Left kidney (tissue), 2 donors: ENCODE measurements around the gene ATP6V1F. TPM values are rescaled to one million over a fixed set of nuclear protein-coding genes. Genes with fewer than 3 reads are reported as not detected.

Source experiments
- DNase-seq: peaks from one replicate; pipeline ENCODE4 v3.0.0-alpha.2; 2013
- polyA plus RNA-seq: library from polyadenylated mRNA; unstranded; fragments of 120-200 nt; gene quantifications from one replicate; pipeline ENCODE4 v1.2.1, GENCODE V29; 2013; ENCODE audit not compliant: insufficient read length

The ATP6V1F gene
- polyA plus RNA-seq, 1 donor, result 199 TPM

DNA sequence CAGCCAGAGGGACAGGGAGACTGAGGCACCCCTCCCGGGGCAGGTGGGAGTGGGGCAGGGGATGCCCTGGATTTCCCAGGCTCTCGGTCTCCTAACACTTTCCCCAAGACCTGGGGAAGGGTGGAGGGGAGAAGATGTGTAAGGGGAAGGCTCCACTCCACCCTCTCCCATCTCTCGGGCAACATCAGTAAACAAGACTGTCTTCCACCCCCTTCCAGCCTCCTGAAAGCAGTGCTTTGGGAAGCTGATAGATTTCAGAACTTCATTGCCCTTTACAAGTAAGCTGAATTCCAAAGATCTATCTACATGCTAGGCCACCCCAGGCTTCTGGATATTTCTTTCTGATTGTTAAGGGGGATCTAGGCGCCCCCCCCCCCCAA is 28.7 kb upstream of the ATP6V1F start:
- DNase-seq, result no peak

- no peak for DNase-seq
Measured at GRCh38 chr7:128835231-128835751, 27.4 kb upstream of the ATP6V1F start.

GRCh38 chr7:128835790-128836641 is 26.6 kb upstream of the ATP6V1F start:
- no peak for DNase-seq

DNA sequence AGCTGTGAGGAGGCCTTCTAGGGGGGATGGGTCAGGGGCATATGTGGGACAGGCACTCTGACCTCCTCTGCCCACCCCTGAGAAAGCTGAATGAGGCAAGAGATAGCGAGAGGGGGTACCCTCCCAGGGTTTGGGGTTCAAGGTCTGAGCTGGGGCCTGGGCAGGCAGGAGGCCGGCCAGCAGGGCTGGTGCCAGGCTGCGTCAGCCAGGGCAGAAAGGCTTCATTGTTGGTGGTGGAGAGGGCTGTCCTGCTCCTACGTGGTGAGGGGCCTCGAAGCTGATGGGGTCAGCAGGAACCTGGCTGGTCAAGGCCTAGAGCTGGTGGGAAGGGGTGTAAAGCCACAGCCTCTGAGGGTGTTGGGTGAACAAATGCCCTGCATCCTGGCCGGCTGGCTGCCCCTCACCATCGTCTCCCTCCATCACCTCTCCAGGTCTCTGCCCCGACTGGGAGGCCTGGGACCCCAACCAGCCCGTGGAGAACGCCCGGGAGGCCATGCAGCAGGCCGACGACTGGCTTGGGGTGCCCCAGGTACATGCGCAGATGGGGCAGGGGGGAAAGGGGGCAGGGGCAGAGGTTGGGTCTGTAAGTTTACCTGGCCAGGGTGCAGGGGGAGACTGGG is 25.8 kb upstream of the ATP6V1F start:
- DNase-seq, result no peak

- no peak for DNase-seq
Measured at GRCh38 chr7:128837521-128837921, 25.1 kb upstream of the ATP6V1F start.

GRCh38 chr7:128838109-128838779 is 24.4 kb upstream of the ATP6V1F start:
- no peak for DNase-seq

DNA sequence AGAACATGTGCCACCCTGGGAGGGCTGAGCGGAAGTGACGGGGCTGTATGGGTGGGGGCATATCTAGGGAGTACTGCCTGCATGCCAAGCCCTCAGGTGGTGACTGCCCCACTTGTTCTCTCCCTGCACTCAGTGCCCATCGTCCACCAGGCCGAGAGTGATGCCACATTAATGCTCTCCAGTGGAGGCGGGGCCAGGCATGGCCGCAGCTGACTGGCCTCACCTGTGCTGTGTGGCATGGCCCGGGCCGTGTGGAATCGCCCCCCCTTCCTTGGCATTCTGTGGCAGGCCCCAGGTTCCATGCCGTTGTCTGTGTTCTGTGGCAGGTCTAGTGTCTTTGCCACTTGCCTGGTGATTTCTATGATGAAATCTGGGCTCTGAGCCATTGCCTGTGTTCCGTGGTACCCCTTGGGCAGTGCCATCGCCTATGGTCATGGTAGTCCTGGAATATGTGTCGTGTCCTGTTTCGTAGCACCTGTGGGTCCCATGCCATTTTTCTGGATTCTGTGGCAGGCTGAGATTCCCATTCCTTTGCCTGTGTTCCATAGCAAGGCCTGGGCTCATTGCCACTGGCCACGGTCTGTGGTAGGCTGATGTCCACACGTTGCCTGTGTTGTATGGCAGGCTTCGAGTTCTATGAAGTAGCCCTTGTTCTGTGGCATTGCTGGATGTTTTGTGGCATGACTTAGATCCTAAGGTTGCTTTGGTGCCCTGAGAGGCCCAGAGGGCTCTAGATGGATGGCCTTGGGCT is 23.5 kb upstream of the ATP6V1F start:
- DNase-seq, result no peak

- DNase-seq, result no peak
Measured at GRCh38 chr7:128839751-128840177, 22.9 kb upstream of the ATP6V1F start.

GRCh38 chr7:128840326-128841170 is 22.1 kb upstream of the ATP6V1F start:
- no peak for DNase-seq

DNA sequence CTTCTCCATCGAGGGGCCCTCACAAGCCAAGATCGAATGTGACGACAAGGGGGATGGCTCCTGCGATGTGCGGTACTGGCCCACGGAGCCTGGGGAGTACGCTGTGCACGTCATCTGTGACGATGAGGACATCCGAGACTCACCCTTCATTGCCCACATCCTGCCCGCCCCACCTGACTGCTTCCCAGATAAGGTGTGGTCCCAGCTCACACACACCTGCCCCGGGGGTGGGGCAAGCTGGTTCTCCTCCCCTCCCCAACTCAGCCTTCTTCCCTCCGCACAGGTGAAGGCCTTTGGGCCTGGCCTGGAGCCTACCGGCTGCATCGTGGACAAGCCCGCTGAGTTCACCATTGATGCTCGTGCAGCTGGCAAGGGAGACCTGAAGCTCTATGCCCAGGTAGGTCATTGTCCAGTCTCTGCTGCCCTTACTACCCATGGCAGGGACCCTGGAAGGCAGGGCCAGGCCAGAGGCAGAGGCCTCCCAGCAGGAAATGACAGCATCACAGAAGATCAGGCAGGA is 21.4 kb upstream of the ATP6V1F start:
- DNase-seq, result no peak

DNA sequence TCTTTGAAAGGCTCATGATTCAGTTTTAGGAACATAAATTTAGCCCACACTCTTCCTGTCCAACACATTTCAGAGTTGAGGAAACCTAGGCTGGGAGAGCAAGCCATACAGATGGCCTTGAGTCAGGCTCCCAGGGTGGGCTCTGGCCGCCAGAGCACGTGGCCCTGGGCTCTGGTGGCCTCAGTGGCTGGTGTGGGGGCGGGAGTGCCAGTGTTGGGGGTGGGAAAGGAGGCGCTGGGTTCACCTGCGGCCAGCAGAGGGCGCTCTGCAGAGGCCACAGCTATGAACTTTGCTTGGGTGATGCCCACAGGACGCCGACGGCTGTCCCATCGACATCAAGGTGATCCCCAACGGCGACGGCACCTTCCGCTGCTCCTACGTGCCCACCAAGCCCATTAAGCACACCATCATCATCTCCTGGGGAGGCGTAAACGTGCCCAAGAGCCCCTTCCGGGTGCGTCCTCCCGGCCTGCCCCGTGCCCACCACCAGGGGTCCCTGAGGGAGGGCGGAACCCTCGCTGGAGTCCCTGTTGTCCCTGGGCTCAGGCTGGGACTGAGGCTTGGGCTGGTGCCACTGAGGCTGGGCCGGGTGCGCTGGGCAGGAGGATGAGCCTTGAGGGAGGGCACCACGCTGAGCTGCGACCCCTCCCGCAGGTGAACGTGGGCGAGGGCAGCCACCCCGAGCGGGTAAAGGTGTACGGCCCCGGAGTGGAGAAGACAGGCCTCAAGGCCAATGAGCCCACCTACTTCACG is 20.6 kb upstream of the ATP6V1F start:
- no peak for DNase-seq

DNA sequence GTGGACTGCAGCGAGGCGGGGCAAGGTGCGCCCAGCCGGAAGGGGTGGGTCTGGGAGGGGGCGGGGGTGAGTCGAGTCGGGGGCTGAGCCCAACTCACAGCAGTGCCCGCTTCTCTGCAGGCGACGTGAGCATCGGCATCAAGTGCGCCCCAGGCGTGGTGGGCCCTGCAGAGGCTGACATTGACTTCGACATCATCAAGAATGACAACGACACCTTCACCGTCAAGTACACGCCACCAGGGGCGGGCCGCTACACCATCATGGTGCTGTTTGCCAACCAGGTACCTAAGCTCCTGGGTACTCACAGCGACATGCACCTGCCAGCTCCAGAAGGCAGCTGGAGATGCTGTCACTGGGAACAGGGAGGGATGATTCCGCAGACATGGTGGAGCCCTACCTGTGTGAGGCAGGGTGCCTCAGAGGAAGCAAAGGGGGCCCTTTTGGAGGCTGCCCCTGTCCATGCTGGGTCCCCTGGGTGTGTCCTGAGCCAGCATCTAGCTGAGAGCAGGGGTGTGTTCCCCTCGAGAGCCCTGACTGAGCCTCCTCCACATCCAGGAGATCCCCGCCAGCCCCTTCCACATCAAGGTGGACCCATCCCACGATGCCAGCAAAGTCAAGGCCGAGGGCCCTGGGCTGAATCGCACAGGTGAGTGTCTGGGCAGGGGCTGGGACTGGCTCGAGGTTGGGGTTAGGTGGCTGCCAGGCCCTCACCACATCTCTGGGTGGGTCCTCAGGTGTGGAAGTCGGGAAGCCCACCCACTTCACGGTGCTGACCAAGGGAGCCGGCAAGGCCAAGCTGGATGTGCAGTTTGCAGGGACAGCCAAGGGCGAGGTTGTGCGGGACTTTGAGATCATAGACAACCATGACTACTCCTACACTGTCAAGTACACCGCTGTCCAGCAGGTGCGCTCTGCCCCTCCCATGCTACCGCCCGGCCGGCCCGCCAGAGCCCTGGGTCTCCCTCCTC is 19.7 kb upstream of the ATP6V1F start:
- no peak for DNase-seq

DNA sequence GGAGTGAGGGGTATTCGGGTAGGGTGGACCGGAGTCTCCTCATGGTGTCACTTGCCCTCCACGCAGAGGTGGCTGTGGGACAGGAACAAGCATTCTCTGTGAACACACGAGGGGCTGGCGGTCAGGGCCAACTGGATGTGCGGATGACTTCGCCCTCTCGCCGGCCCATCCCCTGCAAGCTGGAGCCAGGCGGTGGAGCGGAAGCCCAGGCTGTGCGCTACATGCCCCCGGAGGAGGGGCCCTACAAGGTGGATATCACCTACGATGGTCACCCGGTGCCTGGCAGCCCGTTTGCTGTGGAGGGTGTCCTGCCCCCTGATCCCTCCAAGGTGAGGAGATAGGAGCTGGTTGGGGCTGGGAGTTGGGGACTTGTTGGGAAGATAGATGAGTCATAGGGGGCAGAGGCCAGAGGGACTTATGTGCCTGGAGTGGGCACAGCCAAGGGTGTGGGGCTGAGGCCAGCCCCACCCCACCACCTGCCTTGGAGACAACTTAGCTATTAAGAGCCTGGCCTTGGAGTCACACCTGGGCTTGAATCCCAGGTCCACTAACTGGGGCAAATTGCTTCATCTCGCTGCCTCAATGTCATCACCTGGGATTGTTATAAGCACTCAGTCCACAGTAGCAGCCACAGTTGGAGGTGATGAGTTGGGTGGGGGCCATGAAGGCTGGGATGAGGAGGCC is 18.6 kb upstream of the ATP6V1F start:
- DNase-seq, result no peak

DNA sequence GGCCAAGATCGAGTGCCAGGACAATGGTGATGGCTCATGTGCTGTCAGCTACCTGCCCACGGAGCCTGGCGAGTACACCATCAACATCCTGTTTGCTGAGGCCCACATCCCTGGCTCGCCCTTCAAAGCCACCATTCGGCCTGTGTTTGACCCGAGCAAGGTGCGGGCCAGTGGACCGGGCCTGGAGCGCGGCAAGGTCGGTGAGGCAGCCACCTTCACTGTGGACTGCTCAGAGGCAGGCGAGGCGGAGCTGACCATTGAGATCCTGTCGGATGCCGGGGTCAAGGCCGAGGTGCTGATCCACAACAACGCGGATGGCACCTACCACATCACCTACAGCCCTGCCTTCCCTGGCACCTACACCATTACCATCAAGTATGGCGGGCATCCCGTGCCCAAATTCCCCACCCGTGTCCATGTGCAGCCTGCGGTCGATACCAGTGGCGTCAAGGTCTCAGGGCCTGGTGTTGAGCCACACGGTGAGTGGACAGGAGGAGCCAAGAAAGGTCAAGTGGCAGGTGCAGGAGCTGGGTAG is 17.8 kb upstream of the ATP6V1F start:
- DNase-seq, result no peak

- DNase-seq, result no peak
Measured at GRCh38 chr7:128845475-128845874, 17.2 kb upstream of the ATP6V1F start.

GRCh38 chr7:128845987-128846386 is 16.7 kb upstream of the ATP6V1F start:
- DNase-seq, result no peak

GRCh38 chr7:128846781-128847444 is 15.7 kb upstream of the ATP6V1F start:
- DNase-seq, result no peak
